ENCODE results near the gene PSMB5.

- TF ChIP-seq CTCF (IDR thresholded peaks at IDR 0.05) (no peak), POLR2AphosphoS5 (IDR thresholded peaks at IDR 0.05; ENCODE audit: insufficient read depth in 1 of 2, low read depth in 1 of 2) (no peak), POLR2A (IDR thresholded peaks at IDR 0.05) (no peak)
Measured at GRCh38 chr14:23030936-23031335, 3.8 kb downstream of the PSMB5 start.
